Ishikawa (cell line): ENCODE data around the gene C11orf21.

Experiments used
- CEBPB ChIP-seq: IDR thresholded peaks from 2 replicates; pipeline ENCODE4 v1.6.1; 2012
- CREB1 ChIP-seq: IDR thresholded peaks from 2 replicates; pipeline ENCODE4 v1.6.1; 2012; ENCODE audit warnings: low read depth
- EGR1 ChIP-seq: IDR thresholded peaks from 2 replicates; pipeline ENCODE4 v1.6.1; 2012
- EP300 ChIP-seq: IDR thresholded peaks from 2 replicates; pipeline ENCODE4 v1.6.1; 2012; ENCODE audit warnings: borderline replicate concordance
- FOXM1 ChIP-seq: IDR thresholded peaks from 2 replicates; pipeline ENCODE4 v1.6.1; 2012; ENCODE audit warnings: low read depth, borderline replicate concordance
- RAD21 ChIP-seq: IDR thresholded peaks from 2 replicates; pipeline ENCODE4 v1.6.1; 2012; ENCODE audit warnings: low read depth
- REST ChIP-seq: IDR thresholded peaks from 2 replicates; pipeline ENCODE4 v1.6.1; 2012; ENCODE audit warnings: low read depth, mild to moderate bottlenecking
- TAF1 ChIP-seq: IDR thresholded peaks from 2 replicates; pipeline ENCODE4 v1.6.1; 2012; ENCODE audit warnings: low read depth, mild to moderate bottlenecking
- TCF12 ChIP-seq: IDR thresholded peaks from 2 replicates; pipeline ENCODE4 v1.6.1; 2012; ENCODE audit warnings: low read depth
- TEAD4 ChIP-seq: IDR thresholded peaks from 2 replicates; pipeline ENCODE4 v1.6.1; 2012
- YY1 ChIP-seq: IDR thresholded peaks from 2 replicates; pipeline ENCODE4 v1.6.1; 2012; ENCODE audit warnings: low read depth
- ZBTB7A ChIP-seq: IDR thresholded peaks from 2 replicates; pipeline ENCODE4 v1.6.1; 2012; ENCODE audit warnings: low read depth
- TF ChIP-seq, protein P1 (sequence below): IDR thresholded peaks from 2 replicates; pipeline ENCODE4 v1.6.1; 2012
- TF ChIP-seq, protein P2 (sequence below): IDR thresholded peaks from 2 replicates; pipeline ENCODE4 v1.6.1; 2012

GRCh38 chr11:2307501-2308331 lies 6.0 kb upstream of the C11orf21 start:
- TF ChIP-seq EGR1, result no peak
- no peak for TF ChIP-seq RAD21
- no peak for TF ChIP-seq EP300
- TF ChIP-seq REST, result no peak
- TF ChIP-seq CEBPB, result no peak
- no peak for TF ChIP-seq CREB1
- no peak for TF ChIP-seq YY1
- TF ChIP-seq TCF12, result no peak
- TF ChIP-seq, protein P1, sequence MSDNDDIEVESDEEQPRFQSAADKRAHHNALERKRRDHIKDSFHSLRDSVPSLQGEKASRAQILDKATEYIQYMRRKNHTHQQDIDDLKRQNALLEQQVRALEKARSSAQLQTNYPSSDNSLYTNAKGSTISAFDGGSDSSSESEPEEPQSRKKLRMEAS, result no peak
- TF ChIP-seq TAF1, result no peak
- no peak for TF ChIP-seq TEAD4
- TF ChIP-seq FOXM1, result no peak
- TF ChIP-seq, protein P2, sequence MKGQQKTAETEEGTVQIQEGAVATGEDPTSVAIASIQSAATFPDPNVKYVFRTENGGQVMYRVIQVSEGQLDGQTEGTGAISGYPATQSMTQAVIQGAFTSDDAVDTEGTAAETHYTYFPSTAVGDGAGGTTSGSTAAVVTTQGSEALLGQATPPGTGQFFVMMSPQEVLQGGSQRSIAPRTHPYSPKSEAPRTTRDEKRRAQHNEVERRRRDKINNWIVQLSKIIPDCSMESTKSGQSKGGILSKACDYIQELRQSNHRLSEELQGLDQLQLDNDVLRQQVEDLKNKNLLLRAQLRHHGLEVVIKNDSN, result no peak
- no peak for TF ChIP-seq ZBTB7A
